Keratinocyte (primary cell): ENCODE data around the gene DEGS1.

Source experiments
- EZH2 ChIP-seq: IDR thresholded peaks from one replicate; pipeline ENCODE4 v1.6.1; 2012; ENCODE audit warnings: inconsistent platforms, mild to moderate bottlenecking, low read length, moderate library complexity
- TF ChIP-seq, protein P1 (sequence below), 3 experiments: IDR thresholded peaks in 1 of 3; conservative IDR thresholded peaks in 1 of 3; optimal IDR thresholded peaks in 1 of 3; 2 replicates in 2 of 3; 3 replicates in 1 of 3; pipeline versions ENCODE3 to v1.5.1; 2011; ENCODE audit warnings: low read length in 3 of 3, mild to moderate bottlenecking in 3 of 3, moderate library complexity in 2 of 3, control low read depth in 1 of 3, inconsistent platforms in 1 of 3; ENCODE audit not compliant: insufficient read depth in 2 of 3; ENCODE audit errors: extremely low read depth in 1 of 3

DNA sequence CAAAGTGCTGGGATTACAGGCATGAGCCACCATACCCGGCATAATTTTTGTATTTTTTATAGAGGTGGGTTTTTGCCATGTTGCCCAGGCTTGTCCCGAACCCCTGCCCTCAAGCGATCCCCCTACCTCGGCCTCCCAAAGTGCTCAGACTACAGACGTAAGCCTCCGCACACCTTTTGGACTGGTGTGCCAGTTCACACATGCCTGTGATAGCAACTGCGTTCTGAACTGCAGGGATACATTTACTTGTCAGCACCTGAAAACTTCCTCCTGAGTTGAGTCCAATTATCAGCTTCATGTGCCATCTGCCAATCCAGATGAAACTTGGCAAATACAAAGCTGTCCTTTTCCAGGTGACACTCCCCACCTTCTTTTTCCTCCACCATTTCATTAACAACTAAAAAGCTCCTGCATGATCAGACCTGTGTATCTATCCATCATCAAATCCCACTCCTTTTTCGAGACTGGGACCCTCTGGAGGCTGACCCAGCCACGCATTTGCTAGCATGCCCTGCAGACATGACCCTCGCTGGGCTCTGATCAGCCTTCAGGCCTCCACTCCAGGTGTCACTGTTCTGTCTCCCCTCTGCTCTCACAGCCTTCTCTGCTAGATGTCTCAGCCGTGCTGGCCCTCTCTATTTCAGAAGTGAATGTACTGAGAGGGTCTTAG, 2.1 kb upstream of the DEGS1 start:
- TF ChIP-seq, protein P1, sequence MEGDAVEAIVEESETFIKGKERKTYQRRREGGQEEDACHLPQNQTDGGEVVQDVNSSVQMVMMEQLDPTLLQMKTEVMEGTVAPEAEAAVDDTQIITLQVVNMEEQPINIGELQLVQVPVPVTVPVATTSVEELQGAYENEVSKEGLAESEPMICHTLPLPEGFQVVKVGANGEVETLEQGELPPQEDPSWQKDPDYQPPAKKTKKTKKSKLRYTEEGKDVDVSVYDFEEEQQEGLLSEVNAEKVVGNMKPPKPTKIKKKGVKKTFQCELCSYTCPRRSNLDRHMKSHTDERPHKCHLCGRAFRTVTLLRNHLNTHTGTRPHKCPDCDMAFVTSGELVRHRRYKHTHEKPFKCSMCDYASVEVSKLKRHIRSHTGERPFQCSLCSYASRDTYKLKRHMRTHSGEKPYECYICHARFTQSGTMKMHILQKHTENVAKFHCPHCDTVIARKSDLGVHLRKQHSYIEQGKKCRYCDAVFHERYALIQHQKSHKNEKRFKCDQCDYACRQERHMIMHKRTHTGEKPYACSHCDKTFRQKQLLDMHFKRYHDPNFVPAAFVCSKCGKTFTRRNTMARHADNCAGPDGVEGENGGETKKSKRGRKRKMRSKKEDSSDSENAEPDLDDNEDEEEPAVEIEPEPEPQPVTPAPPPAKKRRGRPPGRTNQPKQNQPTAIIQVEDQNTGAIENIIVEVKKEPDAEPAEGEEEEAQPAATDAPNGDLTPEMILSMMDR (optimal IDR thresholded peaks at IDR 0.05 in 1 of 3, IDR thresholded peaks at IDR 0.05 in 1 of 3, conservative IDR thresholded peaks at IDR 0.05 in 1 of 3; ENCODE audit: extremely low read depth in 1 of 3, insufficient read depth in 2 of 3, low read length in 3 of 3) = no peak
- TF ChIP-seq EZH2 = no peak
